Islet precursor cell (in vitro differentiated cells): Measurements from ENCODE around the gene ZC3H12C.
"Not testable (repeated sequence)": the region's sequence is repeated elsewhere in the genome, so short reads cannot be mapped to it uniquely, and the experiment has no call there.

Source experiments
- DNase-seq: peaks from one replicate; pipeline ENCODE4 v3.0.0-alpha.2; 2018

The ZC3H12C gene

DNA sequence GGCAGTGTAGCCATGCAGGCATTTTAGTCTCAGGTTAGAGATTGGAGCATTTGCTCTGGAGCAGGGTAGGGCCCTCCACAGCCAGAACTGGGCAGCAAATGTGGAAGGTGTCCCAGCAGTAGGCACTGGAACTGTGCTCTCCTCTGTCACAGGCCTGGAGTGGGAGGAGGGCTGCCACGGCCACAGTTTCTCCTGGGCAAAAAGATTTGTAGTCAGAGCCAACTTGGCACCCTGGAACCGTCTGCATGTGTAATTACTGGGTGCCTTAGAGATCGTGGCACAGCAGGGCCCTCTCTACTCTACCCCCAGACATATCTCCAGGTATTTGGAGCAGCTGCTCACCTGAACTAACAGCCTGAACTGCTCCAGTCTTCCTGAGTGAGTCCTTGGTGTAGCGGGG, 93.7 kb downstream of the ZC3H12C start:
- no peak for DNase-seq

DNA sequence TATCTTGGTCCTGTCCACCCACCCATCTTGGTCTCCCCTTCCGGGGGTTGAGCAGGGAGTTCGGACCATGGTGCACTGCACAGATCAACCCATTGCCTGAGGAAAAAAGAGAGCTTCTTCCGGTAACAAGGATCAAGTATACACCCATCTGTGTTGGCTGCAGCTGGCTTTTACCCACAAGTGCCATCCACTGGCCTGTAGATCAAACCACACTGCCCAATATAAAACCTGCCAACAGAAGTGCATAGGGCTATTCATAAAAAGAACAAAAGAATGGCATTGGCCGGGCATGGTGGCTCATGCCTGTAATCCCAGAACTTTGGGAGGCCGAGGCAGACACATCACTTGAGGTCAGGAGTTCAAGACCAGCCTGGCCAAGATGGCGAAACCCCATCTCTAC, 94.5 kb downstream of the ZC3H12C start:
- DNase-seq = no peak

DNA sequence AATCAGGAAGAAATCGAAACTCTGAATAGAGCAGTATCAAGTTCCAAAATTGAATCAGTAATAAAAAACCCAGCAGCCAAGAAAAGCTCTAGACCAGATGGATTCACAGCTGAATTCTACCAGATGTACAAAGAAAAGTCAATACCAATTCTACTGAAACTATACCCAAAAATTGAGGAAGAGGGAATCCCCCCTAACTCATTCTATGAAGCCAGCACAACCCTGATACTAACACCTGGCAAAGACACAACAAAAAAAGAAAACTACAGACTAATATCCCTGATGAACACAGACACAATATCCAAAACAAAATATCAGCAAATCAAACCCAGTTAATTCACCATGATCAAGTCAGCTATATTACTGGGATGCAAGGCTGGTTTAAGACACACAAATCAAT, 97.7 kb downstream of the ZC3H12C start:
- DNase-seq = no peak

DNA sequence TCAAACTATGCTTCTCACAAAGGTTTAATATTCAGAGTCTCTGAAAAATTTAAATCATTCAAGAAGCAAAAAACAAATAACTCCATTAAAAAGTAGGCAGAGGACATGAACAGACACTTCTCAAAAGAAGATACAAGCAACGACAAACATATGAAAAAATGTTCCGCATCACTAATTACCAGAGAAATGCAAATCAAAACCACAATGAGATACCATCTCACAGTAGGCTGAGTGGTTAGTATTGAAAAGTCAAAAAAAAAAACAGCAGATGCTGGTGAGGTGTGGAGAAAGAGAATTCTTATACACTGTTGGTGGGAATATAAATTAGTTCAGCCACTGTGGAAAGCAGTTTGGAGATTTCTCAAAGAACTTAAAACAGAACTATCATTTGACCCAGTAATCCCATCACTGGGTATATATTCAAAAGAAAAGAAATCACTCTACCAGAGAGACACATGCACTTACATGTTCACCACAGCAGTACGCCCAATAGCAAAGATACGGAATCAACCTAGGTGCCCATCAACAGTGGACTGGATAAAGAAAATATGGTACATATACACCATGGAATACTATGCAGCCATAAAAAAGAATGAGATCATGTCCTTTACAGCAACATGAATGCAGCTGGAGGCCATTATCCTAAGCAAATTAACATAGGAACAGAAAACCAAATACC, 99.6 kb downstream of the ZC3H12C start:
- not testable (repeated sequence) for DNase-seq

DNA sequence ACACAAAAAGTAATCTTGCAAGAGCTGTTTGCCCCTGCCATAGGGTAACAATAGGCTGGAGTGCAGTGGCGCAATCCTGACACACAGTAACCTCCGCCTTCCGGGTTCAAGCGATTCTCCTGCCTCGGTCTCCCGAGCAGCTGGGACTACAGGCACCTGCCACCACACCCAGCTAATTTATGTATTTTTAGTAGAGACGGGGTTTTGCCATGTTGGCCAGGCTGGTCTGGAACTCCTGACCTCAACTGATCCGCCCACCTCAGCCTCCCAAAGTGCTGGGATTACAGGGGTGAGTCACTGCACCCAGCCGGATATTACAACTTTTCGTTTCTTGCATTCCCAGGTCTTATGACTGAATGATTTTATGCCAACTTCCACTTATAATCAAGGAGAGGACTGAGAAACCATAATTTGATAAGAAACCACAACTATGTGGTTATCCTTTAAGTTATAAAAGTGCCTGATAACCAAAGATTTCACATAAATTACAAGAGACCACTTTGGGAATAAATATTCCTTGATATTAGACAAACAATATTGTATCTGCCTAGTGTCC, 101.1 kb downstream of the ZC3H12C start:
- DNase-seq = not testable (repeated sequence)

DNA sequence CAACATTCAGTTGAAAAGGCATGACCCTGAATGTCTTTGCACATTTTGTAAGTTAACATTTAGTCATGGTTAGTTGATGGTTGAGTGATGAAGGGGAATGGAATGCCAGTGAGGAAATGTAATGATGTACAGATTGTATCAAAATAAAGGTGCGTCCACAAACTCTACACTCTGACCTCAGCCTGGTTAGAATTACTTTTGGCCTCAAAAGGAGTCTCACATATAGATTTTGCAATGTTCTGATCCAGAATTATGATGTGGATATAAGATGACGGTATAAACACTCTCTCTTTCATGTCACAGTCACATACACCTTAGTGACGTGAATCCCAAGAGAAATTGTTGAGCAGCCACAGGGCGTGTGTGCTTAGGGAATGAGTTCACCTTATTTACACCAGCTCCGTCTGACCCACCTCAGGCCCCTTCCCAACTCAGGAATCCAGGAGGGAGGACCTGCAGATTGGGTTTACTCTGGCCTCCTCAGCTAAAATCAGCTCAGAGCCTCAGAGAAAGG, 103.1 kb downstream of the ZC3H12C start:
- DNase-seq = peak; percentile 70

DNA sequence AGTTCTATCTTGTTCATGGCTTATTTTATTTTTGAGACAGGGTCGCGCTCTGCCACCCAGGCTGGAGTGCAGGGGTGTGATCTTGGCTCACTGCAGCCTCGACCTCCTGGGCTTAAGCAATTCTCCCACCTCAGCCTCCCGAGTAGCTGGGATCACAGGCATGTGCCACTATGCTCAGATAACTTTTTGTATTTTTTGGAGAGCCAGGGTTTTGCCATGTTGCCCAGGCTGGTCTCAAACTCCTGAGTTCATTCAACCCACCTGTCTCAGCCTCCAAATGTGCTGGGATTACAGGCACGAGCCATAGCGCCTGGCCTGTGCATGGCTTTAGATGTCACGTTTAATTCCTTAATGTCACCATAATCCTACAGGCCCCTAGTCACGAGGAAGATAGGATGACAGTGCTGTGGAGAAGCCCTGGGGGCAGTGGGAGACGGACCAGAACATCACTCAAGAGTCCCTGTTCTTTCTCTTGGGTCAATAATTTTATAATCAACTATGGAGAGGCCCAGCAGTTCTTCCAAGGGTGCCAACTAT, 103.8 kb downstream of the ZC3H12C start:
- DNase-seq = no peak

DNA sequence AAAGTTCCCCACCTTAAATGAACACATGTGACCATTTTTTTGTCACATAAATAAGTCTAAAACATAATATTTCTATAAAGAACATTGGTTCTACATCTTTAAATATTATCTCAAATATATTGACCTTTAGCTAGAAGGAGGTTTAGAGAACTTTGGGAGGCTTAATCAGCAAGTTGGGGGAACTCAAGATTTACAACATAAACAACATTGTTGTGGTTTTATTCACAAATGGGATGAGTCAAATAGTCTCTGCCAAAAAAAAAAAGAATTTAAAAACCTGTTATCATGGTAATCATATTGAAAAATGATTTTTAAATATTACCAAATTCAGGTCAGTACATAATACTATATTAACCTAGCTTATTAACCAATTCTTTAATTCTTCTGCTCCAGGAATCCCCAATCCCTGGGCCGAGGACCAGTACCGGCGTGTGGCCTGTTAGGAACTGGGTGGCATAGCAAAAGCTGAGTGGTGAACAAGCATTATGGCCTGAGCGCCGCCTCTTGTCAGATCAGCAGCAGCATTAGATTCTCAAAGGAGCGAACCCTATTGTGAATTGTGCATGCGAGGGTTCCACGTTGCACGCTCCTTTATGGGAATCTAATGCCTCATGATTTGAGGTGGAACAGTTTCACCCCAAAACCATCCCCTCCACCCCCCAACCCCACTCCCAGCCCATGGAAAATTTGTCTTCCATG, 105.0 kb downstream of the ZC3H12C start:
- no peak for DNase-seq

DNA sequence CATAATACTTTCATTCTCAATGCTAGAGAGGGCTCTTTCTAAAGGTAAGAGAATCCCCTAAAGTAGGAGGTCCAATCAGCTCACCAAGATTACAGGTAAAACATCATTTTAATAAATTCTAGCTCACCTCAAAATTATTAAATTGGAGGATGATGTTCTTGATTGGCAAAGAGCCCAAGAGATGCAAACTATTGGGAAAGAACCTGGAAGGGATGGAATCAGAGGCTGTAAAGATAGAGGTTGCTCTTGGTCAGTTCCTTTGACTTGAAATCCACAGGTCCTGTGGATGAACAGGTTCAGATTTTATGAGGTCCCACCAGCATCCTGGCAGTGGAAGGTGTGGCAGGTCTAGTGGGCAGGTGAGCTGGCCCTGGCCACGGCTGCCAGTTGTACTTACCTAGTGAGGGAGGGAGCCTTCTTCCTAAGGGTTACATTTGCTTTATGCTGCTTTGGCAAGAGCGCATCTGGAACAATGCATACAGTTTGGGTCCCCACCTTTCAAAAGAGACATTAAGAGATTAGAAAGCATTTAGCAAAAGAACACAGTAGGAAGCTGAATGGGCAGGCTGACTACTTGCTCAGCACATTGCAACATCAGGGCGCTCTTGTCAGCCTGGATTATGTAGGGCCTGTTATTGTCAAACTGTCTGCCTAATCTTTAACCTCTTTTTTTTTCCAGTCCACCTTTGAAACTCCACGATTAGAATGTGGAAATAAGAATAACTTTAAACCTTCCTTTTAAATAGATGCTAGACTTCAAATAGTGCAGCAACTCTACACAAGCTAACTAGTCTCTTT, 106.2 kb downstream of the ZC3H12C start:
- DNase-seq = no peak

DNA sequence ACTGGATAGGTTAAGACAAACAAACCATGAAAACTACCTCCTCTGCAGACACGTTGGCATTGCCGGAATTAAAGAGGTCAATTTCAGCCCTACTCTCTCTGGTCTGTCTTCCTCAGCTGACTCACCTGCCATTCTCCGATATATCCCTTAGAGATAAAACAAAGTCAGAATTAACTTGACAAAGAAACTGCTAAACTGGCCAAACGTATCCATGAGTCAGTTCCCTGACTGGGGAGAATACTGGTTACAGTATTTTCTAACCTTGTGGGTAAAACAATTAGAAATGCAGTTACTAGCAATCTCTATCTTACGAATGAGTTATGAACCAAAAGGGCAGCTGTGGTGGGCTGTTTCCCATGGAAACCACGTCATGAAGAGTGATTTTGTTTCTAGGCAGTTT, 107.0 kb downstream of the ZC3H12C start:
- no peak for DNase-seq

GRCh38 chr11:110200836-110201235, 107.6 kb downstream of the ZC3H12C start:
- no peak for DNase-seq

- DNase-seq = no peak
These were observed 113.9 kb downstream of the ZC3H12C start for GRCh38 chr11:110207123-110207522.

DNA sequence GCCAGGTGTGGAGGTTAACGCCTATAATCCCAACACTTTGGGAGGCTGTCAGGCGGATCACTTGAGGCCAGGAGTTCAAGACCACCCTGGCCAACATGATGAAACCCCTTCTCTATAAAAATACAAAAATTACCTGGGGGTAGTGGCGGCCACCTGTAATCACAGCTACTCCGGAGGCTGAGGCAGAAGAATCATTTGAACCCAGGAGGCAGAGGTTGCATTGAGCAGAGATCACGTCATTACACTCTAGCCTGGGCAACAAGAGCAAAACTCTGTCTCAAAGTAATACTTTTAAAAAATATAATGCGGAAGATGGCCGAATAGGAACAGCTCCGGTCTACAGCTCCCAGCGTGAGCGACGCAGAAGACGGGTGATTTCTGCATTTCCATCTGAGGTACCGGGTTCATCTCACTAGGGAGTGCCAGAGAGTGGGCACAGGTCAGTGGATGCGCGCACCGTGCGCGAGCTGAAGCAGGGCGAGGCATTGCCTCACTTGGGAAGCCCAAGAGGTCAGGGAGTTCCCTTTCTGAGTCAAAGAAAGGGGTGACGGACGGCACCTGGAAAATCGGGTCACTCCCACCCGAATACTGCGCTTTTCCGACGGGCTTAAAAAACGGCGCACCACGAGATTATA, 115.6 kb downstream of the ZC3H12C start:
- not testable (repeated sequence) for DNase-seq

DNA sequence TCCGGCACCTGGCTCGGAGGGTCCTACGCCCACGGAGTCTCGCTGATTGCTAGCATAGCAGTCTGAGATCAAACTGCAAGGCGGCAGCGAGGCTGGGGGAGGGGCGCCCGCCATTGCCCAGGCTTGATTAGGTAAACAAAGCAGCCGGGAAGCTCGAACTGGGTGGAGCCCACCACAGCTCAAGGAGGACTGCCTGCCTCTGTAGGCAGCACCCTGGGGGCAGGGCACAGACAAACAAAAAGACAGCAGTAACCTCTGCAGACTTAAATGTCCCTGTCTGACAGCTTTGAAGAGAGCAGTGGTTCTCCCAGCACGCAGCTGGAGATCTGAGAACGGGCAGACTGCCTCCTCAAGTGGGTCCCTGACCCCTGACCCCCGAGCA, 116.1 kb downstream of the ZC3H12C start:
- not testable (repeated sequence) for DNase-seq

DNA sequence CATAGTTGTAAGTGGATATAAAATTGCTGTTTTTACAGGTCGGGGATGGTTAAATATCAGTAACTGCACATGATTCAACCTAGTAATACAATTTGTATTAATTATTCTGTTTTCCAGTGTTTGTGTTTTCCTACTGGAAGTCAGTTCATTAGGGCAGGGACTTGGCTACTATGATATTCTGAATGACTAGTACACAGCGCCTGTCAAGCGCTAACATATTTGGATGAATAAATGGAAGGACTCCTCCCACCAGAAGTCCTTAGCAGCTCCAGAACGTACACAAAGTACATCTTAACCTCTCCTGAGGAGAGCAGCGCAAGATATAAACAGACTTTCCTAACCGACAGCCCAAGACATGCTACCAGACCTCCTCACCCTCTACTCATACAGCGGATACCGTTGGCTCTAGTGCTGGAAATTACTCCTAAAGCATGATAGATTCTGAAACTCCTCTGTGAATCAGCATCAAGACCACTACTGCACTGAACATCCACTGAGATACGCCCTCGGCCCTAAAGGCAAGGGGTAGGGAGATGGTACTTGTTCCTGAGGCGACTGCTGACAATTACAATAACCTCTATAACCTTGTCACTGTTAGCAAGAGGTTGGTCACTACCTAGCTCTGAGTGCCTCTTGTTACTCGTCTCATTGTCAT, 124.2 kb downstream of the ZC3H12C start:
- DNase-seq = no peak

DNA sequence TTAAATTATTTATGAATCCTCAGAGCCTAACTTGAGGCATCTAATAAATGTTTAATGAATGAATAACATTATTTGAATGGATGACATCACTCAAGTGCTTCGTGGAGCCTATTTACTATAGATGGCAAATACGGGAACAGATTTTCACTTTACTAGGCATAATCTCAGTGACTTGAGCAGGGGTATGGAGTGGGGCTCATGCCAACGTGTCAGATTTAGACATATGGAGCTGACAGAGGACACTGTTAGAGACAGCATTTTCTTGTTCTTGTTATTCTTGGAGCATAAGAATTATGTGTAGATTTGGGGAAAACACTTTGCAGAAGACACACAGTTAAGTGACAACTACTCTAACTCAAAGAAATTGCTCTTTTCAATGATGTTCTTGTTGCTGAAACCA, 124.7 kb downstream of the ZC3H12C start:
- DNase-seq = no peak

GRCh38 chr11:110219006-110219785, 126.0 kb downstream of the ZC3H12C start:
- no peak for DNase-seq
